Measurements from ENCODE around the gene BRD2.

- TF ChIP-seq POLR2AphosphoS5 (IDR thresholded peaks at IDR 0.05; ENCODE audit: low read depth, low read length) = no peak
- no peak for TF ChIP-seq SIN3A (IDR thresholded peaks at IDR 0.05; ENCODE audit: borderline replicate concordance, insufficient read depth, low read length)
- no peak for TF ChIP-seq REST (IDR thresholded peaks at IDR 0.05; ENCODE audit: insufficient read depth in 1 of 2, low read depth in 2 of 2, low read length in 2 of 2)
- no peak for TF ChIP-seq FOXP2 (optimal IDR thresholded peaks at IDR 0.05; ENCODE audit: borderline replicate concordance, extremely low read depth, extremely low read length, insufficient read depth)
These were observed 27.1 kb upstream of the BRD2 start for GRCh38 chr6:32941214-32941768.
